Measurements from ENCODE around the gene ADGRD2. TPM values are rescaled to one million over a fixed set of nuclear protein-coding genes. Genes with fewer than 3 reads are reported as not detected.

The ADGRD2 gene
- polyA plus RNA-seq, 3 donors: not detected

- H3K9ac ChIP-seq (ENCODE audit: insufficient read depth, low read length, poor library complexity, severe bottlenecking): no peak overlapping the region
- DNase-seq: no peak
- peaks cover 0 to 4% of the 10 kb centered on the region in 2 donors for H3K9me3 ChIP-seq (replicated peaks in 1 of 2; ENCODE audit: control insufficient read depth in 1 of 2, insufficient read depth in 1 of 2, low read length in 2 of 2)
- Mint-ChIP-seq H3K9me3 (peaks cover 0 to 10% (median 6%) of the 10 kb centered on the region in 7 donors), H3K36me3 (peaks cover 4% of the 10 kb centered on the region in 2 donors), H3K4me1 (peaks cover 15% of the 10 kb centered on the region), H3K4me3 (no peak overlapping the region), H3K27me3 (ENCODE audit: low read depth in 3 of 3) (peaks cover 26 to 38% (median 36%) of the 10 kb centered on the region in 3 donors), H3K27ac (peak overlapping the region in 1 of 7 donors; percentile 74)
- intact Hi-C loops (cut with micrococcal nuclease): no loop called here
- no peak overlapping the region for H3K27ac ChIP-seq (ENCODE audit: low read depth in 1 of 2, low read length in 2 of 2)
- TF ChIP-seq CTCF (IDR thresholded peaks at IDR 0.05): no peak
- H3K4me3 ChIP-seq (replicated peaks in 1 of 3; ENCODE audit: low read depth in 2 of 3, low read length in 3 of 3): no peak overlapping the region
- no peak overlapping the region for H2AFZ ChIP-seq (ENCODE audit: insufficient read depth, low read depth, low read length, poor library complexity, severe bottlenecking)
- H3K4me1 ChIP-seq (ENCODE audit: control insufficient read depth in 1 of 2, insufficient read depth in 2 of 2, low read length in 2 of 2): peaks cover 4 to 20% of the 10 kb centered on the region in 2 donors
- WGBS (ENCODE audit: insufficient coverage): no CpG with 5 or more reads among the region's 3 CpGs
- peaks cover 15 to 36% of the 10 kb centered on the region in 2 donors for H3K27me3 ChIP-seq (ENCODE audit: control insufficient read depth in 2 of 2, insufficient read depth in 2 of 2, low read length in 2 of 2)
- no peaks in the 10 kb centered on the region for H3K36me3 ChIP-seq (replicated peaks in 1 of 2; ENCODE audit: control insufficient read depth in 1 of 2, insufficient read depth in 2 of 2, low read length in 2 of 2)
- H3K79me2 ChIP-seq (ENCODE audit: insufficient read depth, low read length): no peaks in the 10 kb centered on the region
- no peak overlapping the region for H3K4me2 ChIP-seq (replicated peaks; ENCODE audit: extremely low read depth, low read length, poor library complexity, severe bottlenecking)
- no peaks in the 10 kb centered on the region for H4K20me1 ChIP-seq (ENCODE audit: insufficient read depth, low read length)
These were observed 49.0 kb downstream of the ADGRD2 start for GRCh38 chr9:124499216-124499615.

GRCh38 chr9:124500028-124500795 lies 50.0 kb downstream of the ADGRD2 start:
- H3K36me3 Mint-ChIP-seq: peaks cover 4% of the 10 kb centered on the region in 2 donors
- intact Hi-C loops (cut with micrococcal nuclease): no loop called here
- peaks cover 0 to 13% (median 6%) of the 10 kb centered on the region in 7 donors for H3K9me3 Mint-ChIP-seq

More at GRCh38 chr9:124500028-124500795, 50.0 kb downstream of the ADGRD2 start:
- peaks cover 0 to 6% of the 10 kb centered on the region in 2 donors for H3K9me3 ChIP-seq (replicated peaks in 1 of 2; ENCODE audit: control insufficient read depth in 1 of 2, insufficient read depth in 1 of 2, low read length in 2 of 2)
- no peak overlapping the region for H3K9ac ChIP-seq (ENCODE audit: insufficient read depth, low read length, poor library complexity, severe bottlenecking)
- peaks cover 4 to 22% of the 10 kb centered on the region in 2 donors for H3K4me1 ChIP-seq (ENCODE audit: control insufficient read depth in 1 of 2, insufficient read depth in 2 of 2, low read length in 2 of 2)
- Mint-ChIP-seq H3K27ac (no peak overlapping the region), H3K4me1 (peaks cover 15% of the 10 kb centered on the region), H3K4me3 (peak overlapping the region in 1 of 2 donors; percentile 14), H3K27me3 (ENCODE audit: low read depth in 3 of 3) (peaks cover 27 to 42% (median 40%) of the 10 kb centered on the region in 3 donors)
- H3K4me2 ChIP-seq (replicated peaks; ENCODE audit: extremely low read depth, low read length, poor library complexity, severe bottlenecking): no peak overlapping the region
- peaks cover 15 to 40% of the 10 kb centered on the region in 2 donors for H3K27me3 ChIP-seq (ENCODE audit: control insufficient read depth in 2 of 2, insufficient read depth in 2 of 2, low read length in 2 of 2)
- H3K36me3 ChIP-seq (replicated peaks in 1 of 2; ENCODE audit: control insufficient read depth in 1 of 2, insufficient read depth in 2 of 2, low read length in 2 of 2): no peaks in the 10 kb centered on the region
- no peak overlapping the region for H2AFZ ChIP-seq (ENCODE audit: insufficient read depth, low read depth, low read length, poor library complexity, severe bottlenecking)
- WGBS (ENCODE audit: insufficient coverage): 96% methylated on average over 40 of the region's 40 CpGs
- no peak overlapping the region for H3K4me3 ChIP-seq (replicated peaks in 1 of 3; ENCODE audit: low read depth in 2 of 3, low read length in 3 of 3)
- no peak for DNase-seq
- H3K27ac ChIP-seq (ENCODE audit: low read depth in 1 of 2, low read length in 2 of 2): no peak overlapping the region
- H4K20me1 ChIP-seq (ENCODE audit: insufficient read depth, low read length): no peaks in the 10 kb centered on the region
- TF ChIP-seq CTCF (IDR thresholded peaks at IDR 0.05): no peak
- no peaks in the 10 kb centered on the region for H3K79me2 ChIP-seq (ENCODE audit: insufficient read depth, low read length)

Data from CD14-positive monocyte (primary cell).